Progenitor cell of endocrine pancreas (in vitro differentiated cells): Measurements from ENCODE around the gene MSL1. TPM values are rescaled to one million over a fixed set of nuclear protein-coding genes. Genes with fewer than 3 reads are reported as not detected.

Experiments
- DNase-seq: peaks from one replicate; pipeline ENCODE4 v3.0.0; 2021; ENCODE audit warnings: low spot score; ENCODE audit not compliant: unreplicated experiment
- H3K27ac Mint-ChIP-seq: 2 replicates; pipeline ENCODE4 v1.8.0; 2021; ENCODE audit warnings: mild to moderate bottlenecking, moderate library complexity, mixed read lengths
- H3K27me3 Mint-ChIP-seq: 2 replicates; pipeline ENCODE4 v1.8.0; 2021; ENCODE audit warnings: mixed read lengths
- H3K36me3 Mint-ChIP-seq: 2 replicates; pipeline ENCODE4 v1.8.0; 2022; ENCODE audit warnings: mixed read lengths; ENCODE audit not compliant: insufficient read depth
- H3K4me1 Mint-ChIP-seq: 2 replicates; pipeline ENCODE4 v1.8.0; 2021; ENCODE audit warnings: low read depth, mixed read lengths
- H3K4me3 Mint-ChIP-seq: 2 replicates; pipeline ENCODE4 v1.8.0; 2021; ENCODE audit warnings: low read depth, mild to moderate bottlenecking, moderate library complexity, mixed read lengths
- H3K9me3 Mint-ChIP-seq: 2 replicates; pipeline ENCODE4 v1.8.0; 2021; ENCODE audit warnings: low read depth, mixed read lengths
- CTCF ChIP-seq: fragments of 200-600 bp; sonication (generic); IDR thresholded peaks from one replicate; pipeline ENCODE4 v1.5.0; 2021; ENCODE audit warnings: antibody characterized with exemption, mild to moderate bottlenecking; ENCODE audit not compliant: unreplicated experiment
- total RNA-seq: library from RNA; stranded (reverse); gene quantifications from 2 replicates; pipeline ENCODE4 v1.2.1, GENCODE V29; 2021

The MSL1 gene
- total RNA-seq, 1 donor from 2014 or later, result 143 TPM

- no peak for DNase-seq
- Mint-ChIP-seq H3K36me3 (peaks cover 27% of the 10 kb centered on the region), H3K9me3 (no peaks in the 10 kb centered on the region), H3K4me3 (no peak overlapping the region), H3K4me1 (peaks cover 10% of the 10 kb centered on the region), H3K27ac (no peak overlapping the region), H3K27me3 (no peaks in the 10 kb centered on the region)
- TF ChIP-seq CTCF, result no peak
Measured at GRCh38 chr17:40173091-40173777, 51.5 kb downstream of the MSL1 start.

- Mint-ChIP-seq H3K27me3 (peaks cover 3% of the 10 kb centered on the region), H3K4me1 (peaks cover 10% of the 10 kb centered on the region), H3K4me3 (no peak overlapping the region), H3K9me3 (no peaks in the 10 kb centered on the region), H3K36me3 (peaks cover 26% of the 10 kb centered on the region), H3K27ac (no peak overlapping the region)
- no peak for TF ChIP-seq CTCF
- no peak for DNase-seq
Measured at GRCh38 chr17:40173778-40174135, 52.0 kb downstream of the MSL1 start.

DNA sequence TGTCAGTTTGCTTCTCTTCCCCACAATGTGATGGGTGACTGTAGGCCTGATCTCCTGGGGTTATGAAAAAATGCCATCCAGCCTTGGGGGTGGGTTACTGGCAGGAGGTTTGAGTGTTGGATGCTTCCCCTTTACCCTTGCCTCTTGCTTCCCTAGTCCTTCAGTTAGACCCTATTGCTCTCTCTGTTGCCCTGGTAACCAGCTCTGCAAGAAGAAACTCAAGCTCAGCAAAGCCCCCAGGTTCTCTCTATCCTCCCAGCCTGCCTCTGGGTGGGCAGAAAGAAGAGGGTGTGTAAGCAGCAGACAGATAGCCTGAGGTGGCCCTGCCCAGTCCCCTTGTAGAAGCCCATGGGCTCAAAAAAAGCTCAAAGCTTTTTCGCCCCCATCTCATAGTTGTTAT, 52.7 kb downstream of the MSL1 start:
- no peak for DNase-seq
- no peak for TF ChIP-seq CTCF
- H3K4me3 Mint-ChIP-seq, result no peak overlapping the region
- peaks cover 3% of the 10 kb centered on the region for H3K27me3 Mint-ChIP-seq
- H3K36me3 Mint-ChIP-seq, result peaks cover 26% of the 10 kb centered on the region
- H3K9me3 Mint-ChIP-seq, result no peaks in the 10 kb centered on the region
- peaks cover 10% of the 10 kb centered on the region for H3K4me1 Mint-ChIP-seq
- no peak overlapping the region for H3K27ac Mint-ChIP-seq

DNA sequence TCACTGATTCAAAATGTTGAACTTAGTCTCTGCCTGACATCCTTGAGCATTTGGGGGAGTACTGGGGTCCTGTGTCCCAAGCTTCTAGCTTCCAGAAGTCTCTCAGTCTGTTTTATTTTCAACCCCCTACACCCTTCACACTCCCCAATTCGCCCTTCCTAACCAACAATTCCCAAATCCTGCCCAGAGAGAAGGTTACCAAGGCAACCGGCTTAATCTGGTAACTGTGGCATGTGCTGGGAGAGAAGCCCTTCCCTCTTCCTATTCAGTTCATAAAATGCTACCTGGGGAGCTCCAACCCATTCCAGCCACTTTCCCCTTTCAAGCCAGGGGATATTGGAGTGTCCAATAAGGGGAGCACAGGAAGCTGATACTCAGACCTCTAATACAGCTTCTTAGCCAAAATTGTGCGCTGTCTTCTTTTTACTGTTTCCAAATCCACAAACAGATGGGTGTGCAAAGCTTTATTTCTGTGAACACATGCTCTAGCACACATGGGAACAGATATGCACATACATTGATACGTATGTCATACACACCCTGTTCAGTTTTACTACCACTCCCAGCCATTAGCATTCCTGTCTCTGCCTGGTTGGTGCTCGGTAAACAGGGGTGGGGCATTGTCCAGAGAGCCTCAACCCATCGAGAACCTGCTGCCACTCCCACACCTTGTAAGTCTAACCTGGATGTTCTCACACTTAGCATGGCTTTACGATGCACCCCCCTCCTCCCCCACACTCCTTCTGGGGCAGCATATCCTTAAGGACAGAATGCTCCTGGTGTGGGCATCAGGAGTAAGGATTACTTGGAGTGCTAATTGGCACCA, 54.4 kb downstream of the MSL1 start:
- H3K36me3 Mint-ChIP-seq, result peaks cover 28% of the 10 kb centered on the region
- peaks cover 10% of the 10 kb centered on the region for H3K4me1 Mint-ChIP-seq
- peaks cover 9% of the 10 kb centered on the region for H3K27me3 Mint-ChIP-seq
- no peak for TF ChIP-seq CTCF
- H3K4me3 Mint-ChIP-seq, result no peak overlapping the region
- DNase-seq, result no peak
- H3K9me3 Mint-ChIP-seq, result no peaks in the 10 kb centered on the region
- H3K27ac Mint-ChIP-seq, result peak overlapping the region; percentile 78

DNA sequence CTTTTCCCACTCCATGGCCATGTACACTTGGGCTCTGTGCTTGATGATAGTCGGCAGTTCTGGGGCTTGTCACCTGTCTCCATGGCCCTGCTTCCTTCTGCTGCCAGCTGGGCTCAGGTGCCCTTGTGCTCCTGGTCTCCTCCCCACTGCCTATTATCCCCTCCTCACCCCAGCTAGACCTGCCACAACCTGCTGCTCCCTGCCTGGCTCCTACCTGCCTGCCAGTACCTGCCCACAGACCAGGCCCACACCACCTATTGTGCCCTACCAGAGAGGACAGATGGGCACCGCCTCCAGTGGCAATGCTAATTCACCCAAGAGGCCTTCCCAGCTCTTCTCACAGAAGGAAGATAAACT, 55.0 kb downstream of the MSL1 start:
- Mint-ChIP-seq H3K9me3 (no peaks in the 10 kb centered on the region), H3K27me3 (peaks cover 9% of the 10 kb centered on the region), H3K27ac (no peak overlapping the region), H3K36me3 (peaks cover 23% of the 10 kb centered on the region), H3K4me1 (peaks cover 10% of the 10 kb centered on the region), H3K4me3 (peak overlapping the region; percentile 51)
- TF ChIP-seq CTCF, result no peak
- DNase-seq, result no peak
